HepG2 (cell line): ENCODE data around the gene KCNA3.

ENCODE experiments used
- ATF1 ChIP-seq: IDR thresholded peaks from 2 replicates; pipeline ENCODE4 v1.6.1; 2016; ENCODE audit warnings: mild to moderate bottlenecking, control low read depth
- HCFC1 ChIP-seq: fragments of 150-350 bp; IDR thresholded peaks from 2 replicates; pipeline ENCODE4 v1.6.1; 2014; ENCODE audit warnings: low read depth, low read length
- KAT2B ChIP-seq: fragments of 150-350 bp; IDR thresholded peaks from 2 replicates; pipeline ENCODE4 v1.6.1; 2014; ENCODE audit warnings: low read depth, low read length, borderline replicate concordance
- RXRA ChIP-seq: sonication (generic); formaldehyde crosslinking; IDR thresholded peaks from 2 replicates; pipeline ENCODE4 v1.5.1; 2020; ENCODE audit warnings: missing genetic modification reagents
- ZNF10 ChIP-seq: sonication (generic); formaldehyde crosslinking; IDR thresholded peaks from 2 replicates; pipeline ENCODE4 v1.4.0; 2020; ENCODE audit warnings: mild to moderate bottlenecking, low read depth, missing genetic modification reagents, borderline replicate concordance
- ZNF720 ChIP-seq: sonication (generic); formaldehyde crosslinking; IDR thresholded peaks from 2 replicates; pipeline ENCODE4 v1.4.0; 2020; ENCODE audit warnings: missing genetic modification reagents

DNA sequence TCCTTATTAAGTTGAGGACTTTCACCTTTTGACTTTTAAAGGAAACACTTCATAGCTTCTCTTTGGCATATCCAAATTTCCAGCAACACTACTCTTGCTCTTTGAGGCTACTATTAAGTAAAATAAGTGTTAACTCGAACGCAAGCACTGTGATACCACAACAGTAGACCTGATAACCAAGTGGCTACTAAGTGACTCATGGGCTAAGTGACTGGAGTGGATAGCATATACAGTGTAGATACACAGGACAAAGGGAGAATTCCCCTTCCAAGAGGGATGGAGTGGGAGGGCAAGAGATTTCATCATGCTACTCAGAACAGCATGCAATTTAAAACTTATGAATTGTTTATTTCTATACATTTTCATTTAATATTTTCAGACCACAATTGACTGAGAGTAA lies 9.8 kb upstream of the KCNA3 start:
- TF ChIP-seq ZNF10 (no peak), RXRA (CRISPR knock-in tag) (no peak), KAT2B (no peak), ATF1 (CRISPR knock-in tag) (no peak), HCFC1 (no peak), ZNF720 (CRISPR knock-in tag) (no peak)
